OCI-LY7 (cell line): ENCODE results near the gene ALKBH3. TPM values are rescaled to one million over a fixed set of nuclear protein-coding genes. Genes with fewer than 3 reads are reported as not detected.

Source experiments
- BruUV-seq: library from RNA; stranded (reverse); fragments of 400-500 nt; replicated peaks from 2 replicates; lab custom pipeline; 2021; lab: Mats Ljungman, UMichigan
- CTCF ChIA-PET: fragments of 300-600 bp; sonication (Branson Sonifier 250); formaldehyde crosslinking; loops from one replicate; lab custom pipeline; 2022; ENCODE audit warnings: antibody characterized with exemption; ENCODE audit not compliant: unreplicated experiment; lab: Charles Lee
- POLR2A ChIA-PET: fragments of 300-600 bp; sonication (Branson Sonifier 250); formaldehyde crosslinking; loops from one replicate; lab custom pipeline; 2022; ENCODE audit warnings: antibody characterized with exemption; lab: Charles Lee
- DNase-seq: peaks from one replicate; pipeline ENCODE4 v3.0.0-alpha.2; 2015; ENCODE audit warnings: low spot score
- H2AFZ ChIP-seq: fragments of 200-600 bp; sonication (generic), shearing (Covaris generic); 2 replicates; pipeline ENCODE4 v1.6.1; 2014; ENCODE audit warnings: mild to moderate bottlenecking, antibody characterized with exemption, low read length, moderate library complexity
- H3K27ac ChIP-seq: fragments of 200-600 bp; sonication (generic); 2 replicates; pipeline ENCODE4 v1.5.1; 2014; ENCODE audit warnings: mixed run types, low read depth, mild to moderate bottlenecking, moderate library complexity, low read length, inconsistent platforms; ENCODE audit not compliant: poor library complexity, severe bottlenecking
- H3K36me3 ChIP-seq: fragments of 200-600 bp; sonication (generic); 2 replicates; pipeline ENCODE4 v1.6.1; 2014; ENCODE audit warnings: mild to moderate bottlenecking, antibody characterized with exemption, low read length, moderate library complexity, mixed read lengths; ENCODE audit not compliant: insufficient read depth
- H3K4me1 ChIP-seq: fragments of 200-600 bp; sonication (generic); 2 replicates; pipeline ENCODE4 v1.5.1; 2014; ENCODE audit warnings: mild to moderate bottlenecking, low read length; ENCODE audit not compliant: insufficient read depth, poor library complexity, severe bottlenecking
- H3K4me2 ChIP-seq: fragments of 200-600 bp; sonication (generic); 2 replicates; pipeline ENCODE4 v1.6.1; 2014; ENCODE audit warnings: mild to moderate bottlenecking, low read length
- H3K4me3 ChIP-seq: fragments of 200-600 bp; sonication (generic); 2 replicates; pipeline ENCODE4 v1.5.1; 2014; ENCODE audit warnings: mild to moderate bottlenecking, low read depth, low read length; ENCODE audit not compliant: poor library complexity, severe bottlenecking
- H3K79me2 ChIP-seq: fragments of 200-600 bp; sonication (generic); 2 replicates; pipeline ENCODE4 v1.6.1; 2016; ENCODE audit warnings: low read depth, mild to moderate bottlenecking, low read length, moderate library complexity, mixed read lengths; ENCODE audit not compliant: insufficient read depth
- H3K9me2 ChIP-seq: fragments of 200-600 bp; sonication (generic); 2 replicates; pipeline ENCODE4 v1.6.1; 2016; ENCODE audit warnings: mild to moderate bottlenecking, low read length, mixed read lengths; ENCODE audit not compliant: insufficient read depth
- H3K9me3 ChIP-seq: fragments of 200-600 bp; sonication (generic); 2 replicates; pipeline ENCODE4 v1.6.1; 2014; ENCODE audit warnings: mild to moderate bottlenecking, mixed run types, low read length, mixed read lengths
- H4K20me1 ChIP-seq: fragments of 200-600 bp; sonication (generic); 2 replicates; pipeline ENCODE4 v1.6.1; 2014; ENCODE audit warnings: mild to moderate bottlenecking, antibody characterized with exemption, low read length, moderate library complexity, mixed read lengths; ENCODE audit not compliant: insufficient read depth
- CTCF ChIP-seq: fragments of 200-600 bp; sonication (generic); conservative IDR thresholded peaks from 2 replicates; pipeline ENCODE4 v1.5.1; 2014; ENCODE audit warnings: mild to moderate bottlenecking, antibody characterized with exemption, low read length, moderate library complexity, mixed read lengths
- EZH2phosphoT487 ChIP-seq: fragments of 200-600 bp; sonication (generic); IDR thresholded peaks from 2 replicates; pipeline ENCODE4 v1.6.1; 2018; ENCODE audit warnings: low read depth, borderline replicate concordance, mild to moderate bottlenecking, mixed run types, antibody characterized with exemption, low read length, moderate library complexity, mixed read lengths
- intact Hi-C: fragments of 100-400 bp; cut with micrococcal nuclease; formaldehyde crosslinking; loops from one replicate; pipeline ENCODE4 v1.10.0; 2022; ENCODE audit not compliant: unreplicated experiment
- total RNA-seq, 2 experiments: library from RNA; depleted of rRNA in 1 of 2; stranded (reverse); fragments of >200 nt in 1 of 2; shearing (Covaris generic) in 1 of 2; gene quantifications; 2 replicates each; pipeline ENCODE4 v1.2.3, GENCODE V29; 2014 to 2022

Gene ALKBH3
- total RNA-seq, 2 experiments from 2014 or later, result not detected

- DNase-seq, result no peak
- Histone ChIP-seq H4K20me1 (no peaks in the 10 kb centered on the region), H3K4me3 (no peak overlapping the region), H3K27ac (no peak overlapping the region), H3K79me2 (no peaks in the 10 kb centered on the region), H3K4me2 (no peak overlapping the region), H3K4me1 (no peaks in the 10 kb centered on the region), H3K9me3 (no peaks in the 10 kb centered on the region), H2AFZ (no peak overlapping the region), H3K36me3 (no peaks in the 10 kb centered on the region), H3K9me2 (no peaks in the 10 kb centered on the region)
- no TSS peak for BruUV-seq
- POLR2A ChIA-PET, result no interaction called here
- TF ChIP-seq CTCF (no peak), EZH2phosphoT487 (no peak)
- CTCF ChIA-PET, result no interaction called here
- intact Hi-C loops, result no loop called here
Measured at GRCh38 chr11:43920598-43921419, 40.2 kb downstream of the ALKBH3 start.

- CTCF ChIA-PET, result no interaction called here
Measured at GRCh38 chr11:43921561-43922294, 41.1 kb downstream of the ALKBH3 start.

More at GRCh38 chr11:43921561-43922294, 41.1 kb downstream of the ALKBH3 start:
- H2AFZ ChIP-seq, result no peak overlapping the region
- no TSS peak for BruUV-seq
- no peak for DNase-seq
- no peaks in the 10 kb centered on the region for H3K4me1 ChIP-seq
- H3K27ac ChIP-seq, result no peak overlapping the region
- no peaks in the 10 kb centered on the region for H3K9me2 ChIP-seq
- POLR2A ChIA-PET, result no interaction called here
- no peak overlapping the region for H3K4me2 ChIP-seq
- no peaks in the 10 kb centered on the region for H3K79me2 ChIP-seq
- no peaks in the 10 kb centered on the region for H4K20me1 ChIP-seq
- no peaks in the 10 kb centered on the region for H3K36me3 ChIP-seq
- intact Hi-C loops, result no loop called here
- no peak overlapping the region for H3K4me3 ChIP-seq
- H3K9me3 ChIP-seq, result no peaks in the 10 kb centered on the region
- TF ChIP-seq CTCF (no peak), EZH2phosphoT487 (no peak)
